ENCODE data around the gene TCF7L1. TPM values are rescaled to one million over a fixed set of nuclear protein-coding genes. Genes with fewer than 3 reads are reported as not detected.

Gene TCF7L1
- total RNA-seq, 1 donor from 2014 or later, result 4.3 TPM

GRCh38 chr2:85162746-85163301 lies 29.6 kb downstream of the TCF7L1 start:
- peak; percentile 60 for DNase-seq (ENCODE audit: low spot score)

GRCh38 chr2:85163675-85164074 lies 30.5 kb downstream of the TCF7L1 start:
- no peak for DNase-seq (ENCODE audit: low spot score)

- DNase-seq (ENCODE audit: low spot score), result no peak
Observed at GRCh38 chr2:85164145-85164569, 31.0 kb downstream of the TCF7L1 start.

GRCh38 chr2:85165088-85165690 lies 32.0 kb downstream of the TCF7L1 start:
- DNase-seq (ENCODE audit: low spot score), result peak; percentile 90

GRCh38 chr2:85166021-85166420 lies 32.8 kb downstream of the TCF7L1 start:
- no peak for DNase-seq (ENCODE audit: low spot score)

- DNase-seq (ENCODE audit: low spot score), result no peak
Observed at GRCh38 chr2:85167479-85167878, 34.3 kb downstream of the TCF7L1 start.

GRCh38 chr2:85168942-85169341 lies 35.8 kb downstream of the TCF7L1 start:
- no peak for DNase-seq (ENCODE audit: low spot score)

GRCh38 chr2:85169581-85169980 lies 36.4 kb downstream of the TCF7L1 start:
- DNase-seq (ENCODE audit: low spot score), result no peak

GRCh38 chr2:85170938-85171475 lies 37.8 kb downstream of the TCF7L1 start:
- DNase-seq (ENCODE audit: low spot score), result no peak

- DNase-seq (ENCODE audit: low spot score), result no peak
Observed at GRCh38 chr2:85171916-85172315, 38.7 kb downstream of the TCF7L1 start.

- DNase-seq (ENCODE audit: low spot score), result no peak
Observed at GRCh38 chr2:85173909-85174308, 40.7 kb downstream of the TCF7L1 start.

- no peak for DNase-seq (ENCODE audit: low spot score)
Observed at GRCh38 chr2:85174943-85175342, 41.8 kb downstream of the TCF7L1 start.

GRCh38 chr2:85175369-85176299 lies 42.4 kb downstream of the TCF7L1 start:
- no peak for DNase-seq (ENCODE audit: low spot score)

- no peak for DNase-seq (ENCODE audit: low spot score)
Observed at GRCh38 chr2:85177031-85177824, 44.0 kb downstream of the TCF7L1 start.

GRCh38 chr2:85178154-85178553 lies 45.0 kb downstream of the TCF7L1 start:
- no peak for DNase-seq (ENCODE audit: low spot score)

GRCh38 chr2:85178980-85179411 lies 45.8 kb downstream of the TCF7L1 start:
- DNase-seq (ENCODE audit: low spot score), result no peak

- peak; percentile 68 for DNase-seq (ENCODE audit: low spot score)
Observed at GRCh38 chr2:85179541-85179940, 46.3 kb downstream of the TCF7L1 start.

GRCh38 chr2:85180322-85181133 lies 47.3 kb downstream of the TCF7L1 start:
- DNase-seq (ENCODE audit: low spot score), result no peak

- no peak for DNase-seq (ENCODE audit: low spot score)
Observed at GRCh38 chr2:85181134-85181631, 48.0 kb downstream of the TCF7L1 start.

GRCh38 chr2:85181844-85182456 lies 48.8 kb downstream of the TCF7L1 start:
- no peak for DNase-seq (ENCODE audit: low spot score)

All from umbilical cord (tissue), 2 donors.